AG04450 (cell line): ENCODE measurements around the gene FARP1. TPM values are rescaled to one million over a fixed set of nuclear protein-coding genes. Genes with fewer than 3 reads are reported as not detected.
"Not testable (repeated sequence)": the region's sequence is repeated elsewhere in the genome, so short reads cannot be mapped to it uniquely, and the experiment has no call there.

Experiments
- CTCF ChIA-PET: fragments of 300-600, 350-600 bp; formaldehyde crosslinking; extraction: SDS; loops from one replicate; lab custom pipeline; 2022; ENCODE audit warnings: antibody characterized with exemption, inconsistent platforms; lab: Charles Lee
- POLR2A ChIA-PET: fragments of 350-600 bp; formaldehyde crosslinking; extraction: SDS; loops from one replicate; lab custom pipeline; 2021; ENCODE audit warnings: antibody characterized with exemption, inconsistent platforms; lab: Yijun Ruan, JAX
- DNase-seq: peaks from one replicate; pipeline ENCODE4 v3.0.0-alpha.2; 2011; ENCODE audit warnings: low read depth, low spot score
- H3K27ac ChIP-seq: one replicate; pipeline ENCODE4 v1.5.1; 2012; ENCODE audit warnings: low read depth, low read length, control low read depth
- H3K27me3 ChIP-seq: one replicate; pipeline ENCODE4 v1.6.0; 2012; ENCODE audit warnings: low read length; ENCODE audit not compliant: control insufficient read depth, insufficient read depth
- H3K4me3 ChIP-seq: 2 replicates; pipeline ENCODE4 v1.5.1; 2011; ENCODE audit warnings: mild to moderate bottlenecking, low read depth, low read length, control low read depth
- H3K9me3 ChIP-seq: 2 replicates; pipeline ENCODE4 v1.5.1; 2012; ENCODE audit warnings: low read length; ENCODE audit not compliant: control insufficient read depth, insufficient read depth
- CTCF ChIP-seq: IDR thresholded peaks from 2 replicates; pipeline ENCODE4 v1.5.1; 2011; ENCODE audit warnings: low read depth, low read length, control low read depth, inconsistent platforms
- polyA plus RNA-seq: library from polyadenylated mRNA; depleted of rRNA; stranded (reverse); fragments of >200 nt; gene quantifications from 2 replicates; pipeline ENCODE4 v1.2.3, GENCODE V29; 2011

Gene FARP1
- polyA plus RNA-seq, 1 experiment: 76.4 TPM

DNA sequence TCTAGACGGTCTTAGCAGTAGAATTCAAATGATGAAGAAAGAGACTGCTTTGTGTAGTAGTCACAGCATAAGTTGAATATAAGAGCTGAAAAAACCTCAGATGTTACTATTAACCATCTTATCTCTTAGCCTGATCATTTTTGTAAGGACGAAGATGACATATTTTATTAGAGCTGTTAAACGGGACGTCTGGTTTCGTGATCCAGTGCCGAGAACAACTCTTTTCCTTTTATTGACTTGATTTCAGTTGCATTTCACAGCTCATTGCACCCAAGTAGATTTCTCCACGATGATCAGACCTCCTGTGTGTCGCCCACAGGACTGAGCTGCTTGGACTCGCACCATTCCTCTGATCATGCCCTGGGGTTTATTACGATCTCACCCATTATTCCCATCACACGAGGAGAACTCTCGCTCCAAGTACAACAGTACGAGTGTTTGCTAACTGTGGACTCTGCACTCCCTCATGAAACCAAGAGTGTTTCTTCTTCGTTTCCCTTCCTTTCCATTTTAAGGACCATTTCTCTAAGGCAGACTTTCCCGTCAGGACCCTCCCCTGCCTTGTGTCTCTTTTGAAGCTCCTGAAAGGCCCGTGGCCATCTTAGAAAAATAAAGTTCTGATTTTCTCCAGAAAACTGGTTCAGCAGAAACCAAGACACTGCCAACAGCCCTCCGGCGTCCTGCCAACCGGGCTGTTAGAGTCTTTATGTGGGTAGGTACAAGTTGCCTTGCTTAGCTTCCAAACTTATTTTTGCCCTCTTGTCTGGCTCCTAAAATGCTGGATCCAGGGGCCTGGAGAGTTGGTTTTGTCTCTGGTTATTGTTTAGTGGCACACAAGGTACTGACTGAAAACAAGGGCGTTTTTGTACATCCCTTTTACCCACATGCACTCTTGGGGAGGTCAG, 82.4 kb downstream of the FARP1 start:
- TF ChIP-seq CTCF: no peak
- CTCF ChIA-PET: interaction anchor here (1.0 kb wide), 1 partner anchor 448 kb away, joined by 3 read pairs; no protein-coding TSS in a partner anchor
- no peak overlapping the region for H3K27ac ChIP-seq
- H3K9me3 ChIP-seq: peaks cover 2% of the 10 kb centered on the region
- no peak overlapping the region for H3K4me3 ChIP-seq
- no peaks in the 10 kb centered on the region for H3K27me3 ChIP-seq
- POLR2A ChIA-PET: no interaction called here
- DNase-seq: no peak

GRCh38 chr13:98226496-98226895, 83.6 kb downstream of the FARP1 start:
- H3K27ac ChIP-seq: no peak overlapping the region
- H3K4me3 ChIP-seq: no peak overlapping the region
- ChIA-PET CTCF (no interaction called here), POLR2A (no interaction called here)
- H3K9me3 ChIP-seq: peaks cover 2% of the 10 kb centered on the region
- H3K27me3 ChIP-seq: no peaks in the 10 kb centered on the region
- DNase-seq: no peak
- TF ChIP-seq CTCF: no peak

DNA sequence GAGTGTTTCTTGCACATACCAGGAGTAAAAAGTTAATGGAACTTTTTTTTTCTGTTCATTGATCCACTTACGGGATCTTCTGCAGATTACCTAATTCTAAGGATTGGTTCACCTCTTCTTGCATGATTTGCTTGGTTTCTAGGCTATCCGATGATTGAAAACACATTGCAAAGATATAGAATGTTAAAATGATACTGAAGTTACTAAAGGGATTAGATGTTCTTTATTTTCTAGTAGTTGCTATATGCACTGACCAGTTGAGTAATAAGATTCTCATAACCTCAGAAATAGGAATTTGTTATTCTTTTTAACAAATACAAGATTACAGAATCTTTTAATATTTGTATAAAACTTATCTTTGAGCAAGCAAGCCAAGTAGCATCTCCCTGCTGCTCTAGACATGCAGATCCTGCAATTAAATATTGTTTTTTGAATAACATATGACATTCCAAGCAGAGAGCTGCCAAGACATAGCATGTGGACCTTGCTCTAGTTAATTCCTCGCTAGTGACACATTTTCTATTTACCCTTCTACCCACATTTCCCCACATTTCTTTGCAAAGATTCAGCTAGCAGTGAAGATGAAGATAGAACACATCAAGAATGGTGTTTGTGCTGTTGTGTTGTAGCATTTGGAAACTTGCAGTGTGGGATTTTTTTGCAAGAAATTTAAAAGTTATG, 85.9 kb downstream of the FARP1 start:
- H3K4me3 ChIP-seq: no peak overlapping the region
- peaks cover 2% of the 10 kb centered on the region for H3K9me3 ChIP-seq
- no peak for TF ChIP-seq CTCF
- H3K27ac ChIP-seq: no peak overlapping the region
- ChIA-PET CTCF (interaction anchor here (0.6 kb wide), 1 partner anchor 186 kb away, joined by 3 read pairs; no protein-coding TSS in a partner anchor), POLR2A (interaction anchor here (0.7 kb wide), 1 partner anchor 163 kb away, joined by 4 read pairs; no protein-coding TSS in a partner anchor)
- no peak for DNase-seq
- H3K27me3 ChIP-seq: no peaks in the 10 kb centered on the region

- H3K27me3 ChIP-seq, POLR2A ChIA-PET, H3K4me3 ChIP-seq, H3K9me3 ChIP-seq, H3K27ac ChIP-seq, DNase-seq, CTCF ChIA-PET: not testable (repeated sequence)
Measured at GRCh38 chr13:98230762-98231161, 87.9 kb downstream of the FARP1 start.

DNA sequence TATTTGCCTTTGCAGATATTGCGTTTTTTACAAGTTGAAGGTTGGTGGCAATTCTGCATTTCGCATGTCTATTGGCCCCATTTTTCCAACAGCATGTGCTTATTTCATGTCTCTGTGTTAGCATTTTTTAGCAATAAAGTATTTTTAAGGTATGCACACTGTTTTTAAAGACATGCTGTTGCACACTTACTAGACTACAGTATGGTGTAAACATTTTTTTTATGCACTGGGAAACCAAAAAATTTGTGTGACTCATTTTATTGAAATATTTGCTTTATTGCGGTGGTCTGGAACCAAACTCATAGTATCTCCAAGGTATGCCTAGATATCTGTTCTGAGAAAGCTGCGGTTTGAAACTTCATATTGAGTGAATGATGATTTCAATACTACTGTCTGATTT, 89.6 kb downstream of the FARP1 start:
- H3K27ac ChIP-seq: no peak overlapping the region
- H3K27me3 ChIP-seq: no peaks in the 10 kb centered on the region
- no peak overlapping the region for H3K4me3 ChIP-seq
- ChIA-PET CTCF (no interaction called here), POLR2A (no interaction called here)
- peaks cover 2% of the 10 kb centered on the region for H3K9me3 ChIP-seq
- no peak for TF ChIP-seq CTCF
- DNase-seq: no peak
